Measurements from ENCODE around the gene CA11. TPM values are rescaled to one million over a fixed set of nuclear protein-coding genes. Genes with fewer than 3 reads are reported as not detected.

Gene CA11
- total and polyA plus RNA-seq, 9 of the 15 experiments (the other 6 are each of a cell fraction or from before 2014, with no cell fraction given): 2.9 to 19.9 (median 8.3) TPM

- no peak for TF ChIP-seq PCBP2 (IDR thresholded peaks at IDR 0.05; ENCODE audit: low read depth, low read length, poor library complexity, severe bottlenecking)
- no peak for TF ChIP-seq MAFK (IDR thresholded peaks at IDR 0.05; ENCODE audit: low read length)
- no peak for TF ChIP-seq PHB (CRISPR knock-in tag; IDR thresholded peaks at IDR 0.05)
- TF ChIP-seq ILK (tag; IDR thresholded peaks at IDR 0.05; ENCODE audit: borderline replicate concordance, low read depth): no peak
- TF ChIP-seq TSHZ1 (CRISPR knock-in tag; IDR thresholded peaks at IDR 0.05): no peak
- TF ChIP-seq PPARD (CRISPR knock-in tag; IDR thresholded peaks at IDR 0.05): no peak
- TF ChIP-seq ZNF316 (IDR thresholded peaks at IDR 0.05): peak; percentile 75
- no peak for TF ChIP-seq LCOR (CRISPR knock-in tag; IDR thresholded peaks at IDR 0.05)
- no peak for TF ChIP-seq SAFB2 (IDR thresholded peaks at IDR 0.05; ENCODE audit: borderline replicate concordance, low read depth, low read length, severe bottlenecking)
- TF ChIP-seq ZNF407 (IDR thresholded peaks at IDR 0.05; ENCODE audit: low read depth): no peak
- TF ChIP-seq ELK1 (CRISPR knock-in tag; IDR thresholded peaks at IDR 0.05): no peak
- TF ChIP-seq FOSL1 (tag; conservative IDR thresholded peaks at IDR 0.05): 0 out of 2 replicates have a peak, but pooled peaks have one; percentile 13
- TF ChIP-seq KDM1A (IDR thresholded peaks at IDR 0.05): peak; percentile 96 to 99
- TF ChIP-seq ZBTB17 (CRISPR knock-in tag; IDR thresholded peaks at IDR 0.05): no peak
- no peak for TF ChIP-seq RBM15 (IDR thresholded peaks at IDR 0.05; ENCODE audit: insufficient read depth, low read length)
These were observed 26.0 kb downstream of the CA11 start (continued) for GRCh38 chr19:48619692-48620585.

All from K562 (cell line).